Subcutaneous adipose tissue (tissue), 4 donors: ENCODE measurements around the gene PROB1. TPM values are rescaled to one million over a fixed set of nuclear protein-coding genes. Genes with fewer than 3 reads are reported as not detected.

Source experiments
- total RNA-seq, 4 donors: library from RNA; depleted of rRNA; stranded (reverse); fragments of >200 nt; gene quantifications; one replicate each; pipeline ENCODE4 v1.1.0, GENCODE V29; 2016
- TF ChIP-seq, protein P1 (sequence below): fragments of 450-650 bp; IDR thresholded peaks from one replicate; pipeline ENCODE4 v1.5.1; 2016; ENCODE audit warnings: low read depth, mild to moderate bottlenecking, control low read depth, antibody characterized with exemption, moderate library complexity

PROB1 gene, protein sequence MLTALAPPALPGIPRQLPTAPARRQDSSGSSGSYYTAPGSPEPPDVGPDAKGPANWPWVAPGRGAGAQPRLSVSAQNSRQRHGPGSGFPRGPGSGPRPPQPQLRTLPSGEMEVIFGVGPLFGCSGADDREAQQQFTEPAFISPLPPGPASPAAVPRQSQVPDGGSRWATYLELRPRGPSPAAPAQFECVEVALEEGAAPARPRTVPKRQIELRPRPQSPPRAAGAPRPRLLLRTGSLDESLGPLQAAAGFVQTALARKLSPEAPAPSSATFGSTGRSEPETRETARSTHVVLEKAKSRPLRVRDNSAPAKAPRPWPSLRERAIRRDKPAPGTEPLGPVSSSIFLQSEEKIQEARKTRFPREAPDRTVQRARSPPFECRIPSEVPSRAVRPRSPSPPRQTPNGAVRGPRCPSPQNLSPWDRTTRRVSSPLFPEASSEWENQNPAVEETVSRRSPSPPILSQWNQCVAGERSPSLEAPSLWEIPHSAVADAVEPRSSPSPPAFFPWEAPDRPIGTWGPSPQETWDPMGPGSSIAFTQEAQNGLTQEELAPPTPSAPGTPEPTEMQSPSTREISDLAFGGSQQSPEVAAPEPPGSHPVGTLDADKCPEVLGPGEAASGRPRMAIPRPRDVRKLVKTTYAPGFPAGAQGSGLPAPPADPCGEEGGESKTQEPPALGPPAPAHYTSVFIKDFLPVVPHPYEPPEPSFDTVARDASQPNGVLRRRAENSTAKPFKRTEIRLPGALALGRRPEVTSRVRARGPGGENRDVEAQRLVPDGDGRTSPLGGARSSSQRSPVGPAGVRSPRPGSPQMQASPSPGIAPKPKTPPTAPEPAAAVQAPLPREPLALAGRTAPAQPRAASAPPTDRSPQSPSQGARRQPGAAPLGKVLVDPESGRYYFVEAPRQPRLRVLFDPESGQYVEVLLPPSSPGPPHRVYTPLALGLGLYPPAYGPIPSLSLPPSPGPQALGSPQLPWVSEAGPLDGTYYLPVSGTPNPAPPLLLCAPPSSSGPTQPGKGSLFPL
- under 1 TPM; 0.16 to 0.75 (median 0.28) TPM for total RNA-seq

DNA sequence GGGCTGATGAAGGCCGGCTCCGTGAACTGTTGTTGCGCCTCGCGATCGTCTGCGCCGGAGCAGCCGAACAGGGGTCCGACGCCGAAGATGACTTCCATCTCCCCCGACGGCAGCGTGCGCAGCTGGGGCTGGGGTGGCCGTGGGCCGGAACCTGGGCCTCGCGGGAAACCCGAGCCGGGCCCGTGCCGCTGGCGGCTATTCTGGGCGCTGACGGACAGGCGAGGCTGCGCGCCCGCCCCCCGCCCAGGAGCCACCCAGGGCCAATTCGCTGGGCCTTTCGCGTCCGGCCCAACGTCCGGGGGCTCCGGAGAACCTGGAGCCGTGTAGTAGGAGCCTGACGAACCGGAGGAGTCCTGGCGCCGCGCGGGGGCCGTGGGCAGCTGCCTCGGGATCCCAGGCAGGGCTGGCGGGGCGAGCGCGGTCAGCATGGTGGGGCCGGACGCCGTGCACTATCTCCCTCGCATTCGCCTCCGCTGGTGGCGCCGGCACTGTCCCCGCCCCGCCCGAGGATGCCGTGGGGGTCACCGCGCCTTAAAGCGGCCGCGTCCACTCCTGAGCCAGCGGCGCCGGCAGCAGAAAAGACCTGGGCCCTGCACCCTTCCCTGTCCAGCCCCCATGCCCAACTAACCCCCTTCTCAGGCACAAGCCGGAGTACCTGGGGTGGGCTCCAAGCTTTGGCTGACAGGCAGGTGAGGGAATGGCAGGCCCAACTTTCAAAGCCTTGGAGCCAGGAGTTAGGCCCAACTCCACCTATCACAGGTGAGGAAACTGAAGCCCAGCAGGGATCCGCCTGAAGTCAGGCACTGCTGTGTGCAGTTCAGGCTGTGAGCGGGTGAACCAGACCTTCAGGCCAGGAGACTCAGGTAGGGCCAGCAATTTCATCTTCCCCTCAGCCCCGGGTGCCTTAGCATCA, at the start of gene PROB1:
TSS of gene PROB1 (minus strand) at position 451 of the 913 bp plus-strand sequence. CDS start at position 428, 23 bp downstream.
- TF ChIP-seq, protein P1, sequence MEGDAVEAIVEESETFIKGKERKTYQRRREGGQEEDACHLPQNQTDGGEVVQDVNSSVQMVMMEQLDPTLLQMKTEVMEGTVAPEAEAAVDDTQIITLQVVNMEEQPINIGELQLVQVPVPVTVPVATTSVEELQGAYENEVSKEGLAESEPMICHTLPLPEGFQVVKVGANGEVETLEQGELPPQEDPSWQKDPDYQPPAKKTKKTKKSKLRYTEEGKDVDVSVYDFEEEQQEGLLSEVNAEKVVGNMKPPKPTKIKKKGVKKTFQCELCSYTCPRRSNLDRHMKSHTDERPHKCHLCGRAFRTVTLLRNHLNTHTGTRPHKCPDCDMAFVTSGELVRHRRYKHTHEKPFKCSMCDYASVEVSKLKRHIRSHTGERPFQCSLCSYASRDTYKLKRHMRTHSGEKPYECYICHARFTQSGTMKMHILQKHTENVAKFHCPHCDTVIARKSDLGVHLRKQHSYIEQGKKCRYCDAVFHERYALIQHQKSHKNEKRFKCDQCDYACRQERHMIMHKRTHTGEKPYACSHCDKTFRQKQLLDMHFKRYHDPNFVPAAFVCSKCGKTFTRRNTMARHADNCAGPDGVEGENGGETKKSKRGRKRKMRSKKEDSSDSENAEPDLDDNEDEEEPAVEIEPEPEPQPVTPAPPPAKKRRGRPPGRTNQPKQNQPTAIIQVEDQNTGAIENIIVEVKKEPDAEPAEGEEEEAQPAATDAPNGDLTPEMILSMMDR = no peak

DNA sequence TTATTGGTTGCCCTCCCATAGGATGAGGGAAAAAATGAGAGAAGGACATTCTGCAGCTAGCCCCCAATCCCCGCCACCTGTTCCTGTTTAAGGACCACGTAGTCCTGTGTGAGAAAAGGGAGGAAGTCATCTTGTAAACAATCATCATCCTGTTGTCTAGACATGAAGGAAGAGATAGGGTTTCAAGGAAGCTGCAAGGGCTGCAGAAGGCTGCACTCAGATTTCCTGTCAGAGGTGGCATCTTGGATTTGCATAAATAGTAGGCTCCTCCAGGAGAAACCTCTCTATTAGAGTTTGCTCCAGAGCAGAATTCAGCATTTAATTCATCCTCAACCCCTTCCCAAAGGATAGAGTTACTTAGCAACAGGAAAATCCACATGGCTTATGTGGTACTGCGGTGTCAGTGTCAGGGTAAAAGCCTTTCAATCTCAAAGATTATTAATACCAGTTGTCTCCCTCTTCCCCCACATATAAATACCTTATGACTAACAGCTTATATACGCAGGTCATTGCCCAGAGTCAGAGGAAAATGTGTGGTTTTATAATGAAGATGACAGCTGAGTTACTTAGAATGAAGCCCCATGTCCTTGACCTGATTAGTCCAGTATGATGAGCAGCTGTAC, 49.0 kb upstream of the PROB1 start:
- TF ChIP-seq, protein P1 = no peak

DNA sequence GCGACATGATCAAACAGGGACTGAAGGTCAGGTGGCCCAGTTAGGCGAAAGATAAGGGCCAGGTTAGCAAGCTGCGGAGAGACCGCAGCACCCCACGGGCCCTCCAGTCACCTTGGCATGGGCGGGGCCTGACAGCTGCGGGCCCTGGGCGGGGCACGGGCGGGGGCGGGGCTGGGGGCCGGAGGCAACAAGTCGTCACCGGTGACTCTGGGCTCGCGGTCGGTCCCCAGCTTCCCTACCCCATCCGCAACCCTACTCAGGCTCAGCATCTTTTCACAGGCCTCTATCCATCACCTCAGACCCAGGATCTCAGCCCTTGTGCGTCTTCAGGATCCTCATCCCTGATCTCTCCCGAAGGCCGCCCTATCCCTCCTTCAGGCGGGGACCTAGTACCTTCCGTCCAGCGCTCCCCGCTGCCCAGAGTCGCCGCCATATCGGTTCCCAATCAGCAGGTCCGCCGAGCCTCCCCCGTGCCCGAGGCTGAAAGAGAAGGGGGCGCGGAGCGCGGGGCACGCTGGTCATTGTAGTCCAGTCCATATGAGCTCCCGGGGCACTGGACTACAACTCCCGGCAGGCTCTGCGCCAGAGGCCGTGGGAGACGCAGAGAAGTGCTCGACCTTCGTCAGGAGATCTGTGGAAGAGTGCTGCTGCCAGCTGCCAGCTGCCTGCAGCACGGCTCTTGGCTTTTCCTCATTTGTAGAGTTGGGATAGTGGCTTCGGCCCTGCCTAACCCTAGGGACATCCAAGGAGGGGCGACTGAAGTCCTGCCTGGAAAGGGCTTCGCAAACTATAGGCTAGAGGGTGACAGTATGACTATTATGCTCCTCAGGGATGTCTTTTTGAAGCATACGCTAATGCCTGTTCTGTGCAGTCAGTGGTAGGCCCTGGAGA, 44.4 kb upstream of the PROB1 start, which contains the start of gene DNAJC18:
TSS of gene DNAJC18 (minus strand) at position 513 of the 891 bp plus-strand sequence. CDS start at position 433, 80 bp downstream.
- TF ChIP-seq, protein P1 = no peak

DNA sequence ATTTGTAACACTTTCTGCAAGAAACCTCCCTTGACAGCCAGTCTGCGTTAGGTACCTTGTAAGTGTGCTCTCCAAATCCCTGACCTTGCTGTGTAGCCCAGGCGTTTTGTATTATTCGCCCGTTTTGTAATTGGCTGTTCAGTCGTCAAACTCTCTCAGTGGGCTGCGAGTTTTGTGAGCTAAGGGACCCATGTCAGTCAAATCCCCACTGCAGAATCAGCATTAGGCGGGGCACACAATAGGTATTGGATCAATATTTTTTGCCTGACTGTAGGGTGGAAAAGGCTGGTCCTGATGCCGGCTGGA, 43.8 kb upstream of the PROB1 start:
- TF ChIP-seq, protein P1 = no peak

DNA sequence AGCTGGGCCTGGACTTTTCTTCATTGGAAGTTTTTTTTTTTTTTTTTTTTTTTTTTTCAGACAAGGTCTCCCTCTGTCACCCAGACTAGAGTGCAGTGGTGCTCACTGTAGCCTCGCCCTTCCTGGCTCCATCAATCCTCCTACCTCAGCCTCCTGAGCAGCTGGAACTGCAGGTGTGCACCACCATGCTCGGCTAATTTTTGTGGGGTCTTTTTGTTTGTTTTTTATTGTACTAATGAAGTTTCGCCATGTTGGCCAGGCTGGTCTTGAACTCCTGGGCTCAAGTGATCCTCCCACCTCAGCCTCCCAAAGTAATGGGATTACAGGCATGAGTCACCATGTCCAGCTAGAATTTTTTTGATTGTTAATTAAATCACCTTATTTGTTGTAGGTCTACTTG, 40.8 kb upstream of the PROB1 start:
- TF ChIP-seq, protein P1 = no peak

DNA sequence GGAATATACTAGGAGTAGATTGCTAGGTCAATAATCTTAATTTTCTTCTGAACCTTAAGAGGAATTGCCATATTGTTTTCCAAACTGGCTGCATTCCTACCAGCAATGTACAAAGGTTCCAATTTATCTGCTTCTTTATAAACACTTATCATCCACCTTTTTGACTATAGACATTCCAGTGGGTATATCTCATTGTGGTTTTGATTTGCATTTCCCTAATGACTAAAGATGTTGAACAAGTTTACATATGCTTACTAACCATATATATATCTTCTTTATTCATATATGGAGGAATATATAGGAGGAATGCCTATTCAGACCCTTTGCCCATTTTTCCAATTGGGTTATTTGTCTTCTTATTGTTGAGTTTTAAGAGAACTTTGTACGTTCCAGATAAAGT, 36.8 kb upstream of the PROB1 start:
- TF ChIP-seq, protein P1 = no peak
